Bronchial epithelial cell (primary cell): ENCODE measurements around the gene CEP170B. TPM values are rescaled to one million over a fixed set of nuclear protein-coding genes. Genes with fewer than 3 reads are reported as not detected.
A peak's percentile ranks its signal among the peaks of the same experiment; 100 is the strongest.

Source experiments
- DNase-seq: peaks from one replicate; pipeline ENCODE4 v3.0.0-alpha.2; 2010; ENCODE audit warnings: low read depth
- FAIRE-seq: peaks from 2 replicates; lab custom pipeline; 2011; peaks lifted over from hg19 to GRCh38; lab: Jason Lieb, UNC
- H3K27me3 ChIP-seq: 2 replicates; pipeline ENCODE4 v1.5.1; 2011; ENCODE audit warnings: low read length; ENCODE audit not compliant: control insufficient read depth, insufficient read depth
- H3K36me3 ChIP-seq: 2 replicates; pipeline ENCODE4 v1.5.1; 2011; ENCODE audit warnings: low read length; ENCODE audit not compliant: control insufficient read depth, insufficient read depth
- H3K4me3 ChIP-seq: 2 replicates; pipeline ENCODE4 v1.5.1; 2011; ENCODE audit warnings: mild to moderate bottlenecking, low read depth, low read length, control low read depth
- total RNA-seq: library from RNA; depleted of rRNA; stranded (reverse); fragments of >200 nt; gene quantifications from 2 replicates; pipeline ENCODE4 v1.2.1, GENCODE V29; 2014
- TF ChIP-seq, protein P1 (sequence below): IDR thresholded peaks from 2 replicates; pipeline ENCODE4 v1.5.1; 2011; ENCODE audit warnings: mild to moderate bottlenecking, moderate library complexity, low read length, control low read depth, inconsistent platforms; ENCODE audit not compliant: insufficient read depth, severe bottlenecking

Gene CEP170B
- total RNA-seq, 1 donor from 2014 or later, result 29.0 TPM

GRCh38 chr14:104864267-104865080 is 594 bp upstream of the CEP170B start:
- DNase-seq (peak; percentile 74), FAIRE-seq (no peak)
- H3K27me3 ChIP-seq, result no peaks in the 10 kb centered on the region
- peak overlapping the region; percentile 89 for H3K4me3 ChIP-seq
- H3K36me3 ChIP-seq, result peaks cover 15% of the 10 kb centered on the region
- TF ChIP-seq, protein P1, sequence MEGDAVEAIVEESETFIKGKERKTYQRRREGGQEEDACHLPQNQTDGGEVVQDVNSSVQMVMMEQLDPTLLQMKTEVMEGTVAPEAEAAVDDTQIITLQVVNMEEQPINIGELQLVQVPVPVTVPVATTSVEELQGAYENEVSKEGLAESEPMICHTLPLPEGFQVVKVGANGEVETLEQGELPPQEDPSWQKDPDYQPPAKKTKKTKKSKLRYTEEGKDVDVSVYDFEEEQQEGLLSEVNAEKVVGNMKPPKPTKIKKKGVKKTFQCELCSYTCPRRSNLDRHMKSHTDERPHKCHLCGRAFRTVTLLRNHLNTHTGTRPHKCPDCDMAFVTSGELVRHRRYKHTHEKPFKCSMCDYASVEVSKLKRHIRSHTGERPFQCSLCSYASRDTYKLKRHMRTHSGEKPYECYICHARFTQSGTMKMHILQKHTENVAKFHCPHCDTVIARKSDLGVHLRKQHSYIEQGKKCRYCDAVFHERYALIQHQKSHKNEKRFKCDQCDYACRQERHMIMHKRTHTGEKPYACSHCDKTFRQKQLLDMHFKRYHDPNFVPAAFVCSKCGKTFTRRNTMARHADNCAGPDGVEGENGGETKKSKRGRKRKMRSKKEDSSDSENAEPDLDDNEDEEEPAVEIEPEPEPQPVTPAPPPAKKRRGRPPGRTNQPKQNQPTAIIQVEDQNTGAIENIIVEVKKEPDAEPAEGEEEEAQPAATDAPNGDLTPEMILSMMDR, result no peak

DNA sequence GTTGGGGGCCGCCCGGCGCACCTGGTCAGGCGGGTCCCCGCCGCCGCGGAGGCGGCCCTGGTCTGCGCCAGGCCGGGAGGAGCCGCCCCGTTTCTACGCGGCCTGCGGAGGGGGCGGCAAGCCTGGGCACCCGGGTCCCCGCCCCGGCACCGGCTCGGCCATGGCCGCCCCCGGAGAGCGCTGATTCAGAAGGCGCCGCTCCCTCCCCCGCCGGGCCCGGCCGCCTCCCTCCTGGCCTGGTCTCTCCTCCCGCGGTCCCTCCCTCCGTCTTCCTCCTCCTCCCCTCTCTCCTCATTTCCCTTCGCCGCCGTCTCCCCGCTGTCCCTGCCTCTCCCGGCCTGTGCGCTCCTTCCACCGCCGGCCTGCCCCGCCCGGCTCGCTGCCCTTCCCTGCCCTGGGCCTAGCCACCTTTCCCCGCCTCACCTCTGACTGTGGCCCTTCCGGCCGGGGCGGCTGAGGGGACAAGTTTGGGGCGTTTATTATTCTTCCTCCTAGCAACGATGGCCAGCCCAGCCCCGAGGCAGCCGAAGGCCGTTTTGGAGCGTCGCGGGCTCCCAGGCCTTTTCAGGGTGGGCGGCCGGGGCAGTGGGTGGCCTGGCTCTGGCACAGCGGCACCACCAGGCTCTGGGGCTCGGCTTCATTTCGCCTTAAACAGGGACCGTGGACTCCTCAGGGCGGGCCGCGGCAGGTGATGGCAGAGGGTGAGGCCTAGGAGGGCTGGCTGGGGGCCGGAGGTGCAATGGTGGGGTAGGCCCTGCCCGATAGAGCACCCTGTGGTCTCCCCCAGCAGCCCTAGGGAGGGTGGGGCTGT is 768 bp downstream of the CEP170B start:
- no peak for FAIRE-seq
- TF ChIP-seq, protein P1, result no peak
- DNase-seq, result peak; percentile 64

GRCh38 chr14:104866451-104867370 is 1.6 kb downstream of the CEP170B start:
- DNase-seq (no peak), FAIRE-seq (no peak)
- H3K4me3 ChIP-seq, result peak overlapping the region; percentile 89
- TF ChIP-seq, protein P1, result no peak
- peaks cover 18% of the 10 kb centered on the region for H3K36me3 ChIP-seq
- no peaks in the 10 kb centered on the region for H3K27me3 ChIP-seq

More for the DNA sequence above, 768 bp downstream of the CEP170B start:
- Histone ChIP-seq H3K27me3 (no peaks in the 10 kb centered on the region), H3K4me3 (peak overlapping the region; percentile 89), H3K36me3 (peaks cover 16% of the 10 kb centered on the region)

DNA sequence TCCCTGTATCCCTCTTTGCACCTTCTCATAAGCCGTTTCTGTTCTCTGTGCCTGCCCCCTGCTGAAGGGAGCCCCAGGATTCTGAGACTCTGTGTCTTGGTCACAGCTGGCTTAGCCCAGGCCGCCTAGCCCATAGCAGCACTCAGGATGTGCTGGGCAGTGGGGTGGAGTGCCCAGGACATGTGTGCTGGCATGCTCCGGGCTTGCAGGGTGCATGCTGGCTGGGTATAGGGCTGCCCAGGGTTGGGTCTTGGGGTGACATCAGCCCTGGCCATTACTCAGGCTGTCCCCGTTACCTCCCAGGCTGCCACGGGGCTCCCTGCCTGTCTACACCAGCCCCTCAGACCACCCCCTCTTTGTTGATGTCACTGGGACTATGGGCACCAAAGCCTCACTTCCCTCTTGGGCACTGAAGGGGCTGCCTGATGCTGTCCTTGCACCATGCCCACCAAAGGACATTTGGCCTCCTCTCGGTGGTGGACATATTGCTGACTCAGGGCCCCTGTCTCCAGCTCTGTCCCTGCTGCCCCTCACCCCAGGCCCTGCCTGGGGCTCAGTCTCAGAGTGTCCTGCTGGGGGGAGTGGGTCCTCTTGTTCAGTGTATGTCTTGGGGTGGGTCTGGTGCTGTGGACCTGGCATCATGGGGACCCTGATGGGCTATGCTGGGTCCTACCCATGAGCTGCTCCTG is 2.4 kb downstream of the CEP170B start:
- FAIRE-seq, result no peak
- H3K27me3 ChIP-seq, result no peaks in the 10 kb centered on the region
- TF ChIP-seq, protein P1, result no peak
- H3K4me3 ChIP-seq, result no peak overlapping the region
- no peak for DNase-seq
- H3K36me3 ChIP-seq, result peaks cover 19% of the 10 kb centered on the region
